HepG2 (cell line): ENCODE measurements around the gene ZNF513. TPM values are rescaled to one million over a fixed set of nuclear protein-coding genes. Genes with fewer than 3 reads are reported as not detected.

ENCODE experiments used
- CHCHD3 ChIP-seq: sonication (generic); formaldehyde crosslinking; IDR thresholded peaks from 2 replicates; pipeline ENCODE4 v1.8.0; 2022; ENCODE audit warnings: mild to moderate bottlenecking, missing genetic modification reagents, moderate library complexity
- HNF4A ChIP-seq: sonication (generic); formaldehyde crosslinking; IDR thresholded peaks from 2 replicates; pipeline ENCODE4 v1.4.0; 2020; ENCODE audit warnings: missing genetic modification reagents
- HOXA5 ChIP-seq: sonication (generic); formaldehyde crosslinking; IDR thresholded peaks from 2 replicates; pipeline ENCODE4 v1.4.0; 2020; ENCODE audit warnings: missing genetic modification reagents
- RNF2 ChIP-seq: fragments of 450-650 bp; conservative IDR thresholded peaks from 2 replicates; pipeline ENCODE4 v1.6.1; 2016; ENCODE audit warnings: low read depth
- SMAD9 ChIP-seq: sonication (generic); formaldehyde crosslinking; IDR thresholded peaks from 2 replicates; pipeline ENCODE4 v1.5.1; 2020; ENCODE audit warnings: mild to moderate bottlenecking, missing genetic modification reagents
- THYN1 ChIP-seq: sonication (generic); formaldehyde crosslinking; IDR thresholded peaks from 2 replicates; pipeline ENCODE4 v1.8.1; 2023; ENCODE audit warnings: low read depth, mild to moderate bottlenecking, moderate library complexity, missing genetic modification reagents, borderline replicate concordance
- TMF1 ChIP-seq: sonication (generic); formaldehyde crosslinking; IDR thresholded peaks from 2 replicates; pipeline ENCODE4 v1.8.1; 2022; ENCODE audit warnings: low read depth, missing genetic modification reagents
- ZNF10 ChIP-seq: sonication (generic); formaldehyde crosslinking; IDR thresholded peaks from 2 replicates; pipeline ENCODE4 v1.4.0; 2020; ENCODE audit warnings: mild to moderate bottlenecking, low read depth, missing genetic modification reagents, borderline replicate concordance
- ZNF672 ChIP-seq: sonication (generic); formaldehyde crosslinking; IDR thresholded peaks from 2 replicates; pipeline ENCODE4 v1.8.1; 2022; ENCODE audit warnings: missing genetic modification reagents
- polyA plus RNA-seq, 8 experiments: library from polyadenylated mRNA; depleted of rRNA in 3 of 8; stranded (reverse) in 7 of 8; unstranded in 1 of 8; fragments of >200 nt; fragmentation: Illumina TruSeq in 4 of 8; extraction: Trizol in 4 of 8; gene quantifications; 2 replicates each; pipeline versions ENCODE4 v1.2.1 to v1.2.3, GENCODE V29; 2011 to 2016; ENCODE audit warnings: low read depth in 4 of 8, missing spikeins in 1 of 8, mixed read lengths in 1 of 8; ENCODE audit not compliant: insufficient read depth in 1 of 8
- total RNA-seq, 5 experiments: library from RNA; depleted of rRNA; stranded (reverse); fragments of >200 nt; fragmentation: Illumina TruSeq; extraction: Trizol; gene quantifications; 2 replicates each; pipeline ENCODE4 v1.2.3, GENCODE V29; 2016; ENCODE audit warnings: low read depth in 1 of 5
- TF ChIP-seq, protein P1 (sequence below): sonication (generic); formaldehyde crosslinking; IDR thresholded peaks from 2 replicates; pipeline ENCODE4 v1.4.0; 2020; ENCODE audit warnings: mild to moderate bottlenecking, missing genetic modification reagents, borderline replicate concordance
- TF ChIP-seq, protein P2 (sequence below): sonication (generic); formaldehyde crosslinking; IDR thresholded peaks from 2 replicates; pipeline ENCODE4 v1.4.0; 2020; ENCODE audit warnings: mild to moderate bottlenecking, missing genetic modification reagents
- TF ChIP-seq, protein P3 (sequence below): sonication (generic); formaldehyde crosslinking; IDR thresholded peaks from 2 replicates; pipeline ENCODE4 v1.5.0; 2020; ENCODE audit warnings: mild to moderate bottlenecking, missing genetic modification reagents, borderline replicate concordance
- TF ChIP-seq, protein P4 (sequence below): sonication (generic); formaldehyde crosslinking; IDR thresholded peaks from 2 replicates; pipeline ENCODE4 v1.4.0; 2020; ENCODE audit warnings: missing genetic modification reagents

The ZNF513 gene
- total and polyA plus RNA-seq, 2 of the 13 experiments (the other 11 are each of a cell fraction or from before 2014, with no cell fraction given): 4.9 to 6.3 TPM

- TF ChIP-seq HOXA5 (CRISPR knock-in tag) (peak; percentile 96), SMAD9 (CRISPR knock-in tag) (0 out of 2 replicates have a peak, but pooled peaks have one; percentile 12), CHCHD3 (CRISPR knock-in tag) (peak; percentile 98), HNF4A (CRISPR knock-in tag) (peak; percentile 51; the same call in 1 of the 2 replicates), ZNF10 (peak; percentile 93; the same call in 1 of the 2 replicates), THYN1 (CRISPR knock-in tag) (no peak), RNF2 (no peak), ZNF672 (CRISPR knock-in tag) (peak; percentile 67; the same call in 1 of the 2 replicates), TMF1 (CRISPR knock-in tag) (peak; percentile 76)
- TF ChIP-seq, protein P1, sequence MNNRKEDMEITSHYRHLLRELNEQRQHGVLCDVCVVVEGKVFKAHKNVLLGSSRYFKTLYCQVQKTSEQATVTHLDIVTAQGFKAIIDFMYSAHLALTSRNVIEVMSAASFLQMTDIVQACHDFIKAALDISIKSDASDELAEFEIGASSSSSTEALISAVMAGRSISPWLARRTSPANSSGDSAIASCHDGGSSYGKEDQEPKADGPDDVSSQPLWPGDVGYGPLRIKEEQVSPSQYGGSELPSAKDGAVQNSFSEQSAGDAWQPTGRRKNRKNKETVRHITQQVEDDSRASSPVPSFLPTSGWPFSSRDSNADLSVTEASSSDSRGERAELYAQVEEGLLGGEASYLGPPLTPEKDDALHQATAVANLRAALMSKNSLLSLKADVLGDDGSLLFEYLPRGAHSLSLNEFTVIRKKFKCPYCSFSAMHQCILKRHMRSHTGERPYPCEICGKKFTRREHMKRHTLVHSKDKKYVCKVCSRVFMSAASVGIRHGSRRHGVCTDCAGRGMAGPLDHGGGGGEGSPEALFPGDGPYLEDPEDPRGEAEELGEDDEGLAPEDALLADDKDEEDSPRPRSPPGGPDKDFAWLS (CRISPR knock-in tag): peak; percentile 80; the same call in 1 of the 2 replicates
- TF ChIP-seq, protein P2, sequence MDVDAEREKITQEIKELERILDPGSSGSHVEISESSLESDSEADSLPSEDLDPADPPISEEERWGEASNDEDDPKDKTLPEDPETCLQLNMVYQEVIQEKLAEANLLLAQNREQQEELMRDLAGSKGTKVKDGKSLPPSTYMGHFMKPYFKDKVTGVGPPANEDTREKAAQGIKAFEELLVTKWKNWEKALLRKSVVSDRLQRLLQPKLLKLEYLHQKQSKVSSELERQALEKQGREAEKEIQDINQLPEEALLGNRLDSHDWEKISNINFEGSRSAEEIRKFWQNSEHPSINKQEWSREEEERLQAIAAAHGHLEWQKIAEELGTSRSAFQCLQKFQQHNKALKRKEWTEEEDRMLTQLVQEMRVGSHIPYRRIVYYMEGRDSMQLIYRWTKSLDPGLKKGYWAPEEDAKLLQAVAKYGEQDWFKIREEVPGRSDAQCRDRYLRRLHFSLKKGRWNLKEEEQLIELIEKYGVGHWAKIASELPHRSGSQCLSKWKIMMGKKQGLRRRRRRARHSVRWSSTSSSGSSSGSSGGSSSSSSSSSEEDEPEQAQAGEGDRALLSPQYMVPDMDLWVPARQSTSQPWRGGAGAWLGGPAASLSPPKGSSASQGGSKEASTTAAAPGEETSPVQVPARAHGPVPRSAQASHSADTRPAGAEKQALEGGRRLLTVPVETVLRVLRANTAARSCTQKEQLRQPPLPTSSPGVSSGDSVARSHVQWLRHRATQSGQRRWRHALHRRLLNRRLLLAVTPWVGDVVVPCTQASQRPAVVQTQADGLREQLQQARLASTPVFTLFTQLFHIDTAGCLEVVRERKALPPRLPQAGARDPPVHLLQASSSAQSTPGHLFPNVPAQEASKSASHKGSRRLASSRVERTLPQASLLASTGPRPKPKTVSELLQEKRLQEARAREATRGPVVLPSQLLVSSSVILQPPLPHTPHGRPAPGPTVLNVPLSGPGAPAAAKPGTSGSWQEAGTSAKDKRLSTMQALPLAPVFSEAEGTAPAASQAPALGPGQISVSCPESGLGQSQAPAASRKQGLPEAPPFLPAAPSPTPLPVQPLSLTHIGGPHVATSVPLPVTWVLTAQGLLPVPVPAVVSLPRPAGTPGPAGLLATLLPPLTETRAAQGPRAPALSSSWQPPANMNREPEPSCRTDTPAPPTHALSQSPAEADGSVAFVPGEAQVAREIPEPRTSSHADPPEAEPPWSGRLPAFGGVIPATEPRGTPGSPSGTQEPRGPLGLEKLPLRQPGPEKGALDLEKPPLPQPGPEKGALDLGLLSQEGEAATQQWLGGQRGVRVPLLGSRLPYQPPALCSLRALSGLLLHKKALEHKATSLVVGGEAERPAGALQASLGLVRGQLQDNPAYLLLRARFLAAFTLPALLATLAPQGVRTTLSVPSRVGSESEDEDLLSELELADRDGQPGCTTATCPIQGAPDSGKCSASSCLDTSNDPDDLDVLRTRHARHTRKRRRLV: peak; percentile 40
- TF ChIP-seq, protein P3, sequence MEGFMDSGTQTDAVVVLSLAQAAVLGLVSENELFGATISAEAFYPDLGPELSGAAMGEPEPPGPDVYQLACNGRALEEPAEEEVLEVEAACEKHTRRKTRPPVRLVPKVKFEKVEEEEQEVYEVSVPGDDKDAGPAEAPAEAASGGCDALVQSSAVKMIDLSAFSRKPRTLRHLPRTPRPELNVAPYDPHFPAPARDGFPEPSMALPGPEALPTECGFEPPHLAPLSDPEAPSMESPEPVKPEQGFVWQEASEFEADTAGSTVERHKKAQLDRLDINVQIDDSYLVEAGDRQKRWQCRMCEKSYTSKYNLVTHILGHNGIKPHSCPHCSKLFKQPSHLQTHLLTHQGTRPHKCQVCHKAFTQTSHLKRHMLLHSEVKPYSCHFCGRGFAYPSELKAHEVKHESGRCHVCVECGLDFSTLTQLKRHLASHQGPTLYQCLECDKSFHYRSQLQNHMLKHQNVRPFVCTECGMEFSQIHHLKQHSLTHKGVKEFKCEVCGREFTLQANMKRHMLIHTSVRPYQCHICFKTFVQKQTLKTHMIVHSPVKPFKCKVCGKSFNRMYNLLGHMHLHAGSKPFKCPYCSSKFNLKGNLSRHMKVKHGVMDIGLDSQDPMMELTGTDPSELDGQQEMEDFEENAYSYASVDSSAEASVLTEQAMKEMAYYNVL (CRISPR knock-in tag): peak; percentile 96
- TF ChIP-seq, protein P4, sequence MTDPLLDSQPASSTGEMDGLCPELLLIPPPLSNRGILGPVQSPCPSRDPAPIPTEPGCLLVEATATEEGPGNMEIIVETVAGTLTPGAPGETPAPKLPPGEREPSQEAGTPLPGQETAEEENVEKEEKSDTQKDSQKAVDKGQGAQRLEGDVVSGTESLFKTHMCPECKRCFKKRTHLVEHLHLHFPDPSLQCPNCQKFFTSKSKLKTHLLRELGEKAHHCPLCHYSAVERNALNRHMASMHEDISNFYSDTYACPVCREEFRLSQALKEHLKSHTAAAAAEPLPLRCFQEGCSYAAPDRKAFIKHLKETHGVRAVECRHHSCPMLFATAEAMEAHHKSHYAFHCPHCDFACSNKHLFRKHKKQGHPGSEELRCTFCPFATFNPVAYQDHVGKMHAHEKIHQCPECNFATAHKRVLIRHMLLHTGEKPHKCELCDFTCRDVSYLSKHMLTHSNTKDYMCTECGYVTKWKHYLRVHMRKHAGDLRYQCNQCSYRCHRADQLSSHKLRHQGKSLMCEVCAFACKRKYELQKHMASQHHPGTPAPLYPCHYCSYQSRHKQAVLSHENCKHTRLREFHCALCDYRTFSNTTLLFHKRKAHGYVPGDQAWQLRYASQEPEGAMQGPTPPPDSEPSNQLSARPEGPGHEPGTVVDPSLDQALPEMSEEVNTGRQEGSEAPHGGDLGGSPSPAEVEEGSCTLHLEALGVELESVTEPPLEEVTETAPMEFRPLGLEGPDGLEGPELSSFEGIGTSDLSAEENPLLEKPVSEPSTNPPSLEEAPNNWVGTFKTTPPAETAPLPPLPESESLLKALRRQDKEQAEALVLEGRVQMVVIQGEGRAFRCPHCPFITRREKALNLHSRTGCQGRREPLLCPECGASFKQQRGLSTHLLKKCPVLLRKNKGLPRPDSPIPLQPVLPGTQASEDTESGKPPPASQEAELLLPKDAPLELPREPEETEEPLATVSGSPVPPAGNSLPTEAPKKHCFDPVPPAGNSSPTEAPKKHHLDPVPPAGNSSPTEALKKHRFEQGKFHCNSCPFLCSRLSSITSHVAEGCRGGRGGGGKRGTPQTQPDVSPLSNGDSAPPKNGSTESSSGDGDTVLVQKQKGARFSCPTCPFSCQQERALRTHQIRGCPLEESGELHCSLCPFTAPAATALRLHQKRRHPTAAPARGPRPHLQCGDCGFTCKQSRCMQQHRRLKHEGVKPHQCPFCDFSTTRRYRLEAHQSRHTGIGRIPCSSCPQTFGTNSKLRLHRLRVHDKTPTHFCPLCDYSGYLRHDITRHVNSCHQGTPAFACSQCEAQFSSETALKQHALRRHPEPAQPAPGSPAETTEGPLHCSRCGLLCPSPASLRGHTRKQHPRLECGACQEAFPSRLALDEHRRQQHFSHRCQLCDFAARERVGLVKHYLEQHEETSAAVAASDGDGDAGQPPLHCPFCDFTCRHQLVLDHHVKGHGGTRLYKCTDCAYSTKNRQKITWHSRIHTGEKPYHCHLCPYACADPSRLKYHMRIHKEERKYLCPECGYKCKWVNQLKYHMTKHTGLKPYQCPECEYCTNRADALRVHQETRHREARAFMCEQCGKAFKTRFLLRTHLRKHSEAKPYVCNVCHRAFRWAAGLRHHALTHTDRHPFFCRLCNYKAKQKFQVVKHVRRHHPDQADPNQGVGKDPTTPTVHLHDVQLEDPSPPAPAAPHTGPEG (CRISPR knock-in tag): peak; percentile 95
Measured at GRCh38 chr2:27370026-27370815, 10.3 kb downstream of the ZNF513 start, which contains the start of the genes EIF2B4 and SNX17 (continued).
